Measurements from ENCODE around the gene APC. TPM values are rescaled to one million over a fixed set of nuclear protein-coding genes. Genes with fewer than 3 reads are reported as not detected.

The APC gene
- polyA plus RNA-seq, 1 experiment = 25.7 TPM

DNA sequence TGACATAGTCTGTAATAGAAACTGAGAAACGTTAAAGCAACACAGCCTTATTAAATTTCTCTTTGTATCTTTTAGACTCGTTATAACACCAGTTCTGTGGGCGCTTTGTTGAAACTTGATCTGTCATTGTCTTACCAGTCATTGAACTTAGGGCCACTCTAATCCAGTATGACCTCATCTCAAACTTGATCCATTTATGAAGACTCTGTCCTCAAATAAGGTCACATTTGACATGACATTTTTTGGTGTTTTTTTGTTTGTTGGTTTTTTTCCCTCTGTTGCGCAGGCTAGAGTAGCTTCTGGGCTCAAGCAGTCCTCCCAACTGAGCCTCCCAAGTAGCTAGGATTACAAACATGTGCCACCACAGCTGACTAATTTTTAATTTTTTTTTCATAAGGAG, 5.9 kb downstream of the APC start:
- ChIA-PET CTCF (interaction anchor here (0.8 kb wide), 1 partner anchor 193 kb away, joined by 3 read pairs; no protein-coding TSS in a partner anchor), POLR2A (no interaction called here)
- Histone ChIP-seq H3K27me3 (ENCODE audit: control insufficient read depth, insufficient read depth, low read length) (no peaks in the 10 kb centered on the region), H3K27ac (ENCODE audit: low read depth, low read length) (no peak overlapping the region), H3K9me3 (ENCODE audit: control insufficient read depth, insufficient read depth, low read length) (no peaks in the 10 kb centered on the region), H3K4me3 (ENCODE audit: low read depth, low read length) (no peak overlapping the region)
- TF ChIP-seq, protein P1, sequence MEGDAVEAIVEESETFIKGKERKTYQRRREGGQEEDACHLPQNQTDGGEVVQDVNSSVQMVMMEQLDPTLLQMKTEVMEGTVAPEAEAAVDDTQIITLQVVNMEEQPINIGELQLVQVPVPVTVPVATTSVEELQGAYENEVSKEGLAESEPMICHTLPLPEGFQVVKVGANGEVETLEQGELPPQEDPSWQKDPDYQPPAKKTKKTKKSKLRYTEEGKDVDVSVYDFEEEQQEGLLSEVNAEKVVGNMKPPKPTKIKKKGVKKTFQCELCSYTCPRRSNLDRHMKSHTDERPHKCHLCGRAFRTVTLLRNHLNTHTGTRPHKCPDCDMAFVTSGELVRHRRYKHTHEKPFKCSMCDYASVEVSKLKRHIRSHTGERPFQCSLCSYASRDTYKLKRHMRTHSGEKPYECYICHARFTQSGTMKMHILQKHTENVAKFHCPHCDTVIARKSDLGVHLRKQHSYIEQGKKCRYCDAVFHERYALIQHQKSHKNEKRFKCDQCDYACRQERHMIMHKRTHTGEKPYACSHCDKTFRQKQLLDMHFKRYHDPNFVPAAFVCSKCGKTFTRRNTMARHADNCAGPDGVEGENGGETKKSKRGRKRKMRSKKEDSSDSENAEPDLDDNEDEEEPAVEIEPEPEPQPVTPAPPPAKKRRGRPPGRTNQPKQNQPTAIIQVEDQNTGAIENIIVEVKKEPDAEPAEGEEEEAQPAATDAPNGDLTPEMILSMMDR (IDR thresholded peaks at IDR 0.05; ENCODE audit: low read depth, low read length) = no peak
- DNase-seq (ENCODE audit: low read depth, low spot score) = no peak

DNA sequence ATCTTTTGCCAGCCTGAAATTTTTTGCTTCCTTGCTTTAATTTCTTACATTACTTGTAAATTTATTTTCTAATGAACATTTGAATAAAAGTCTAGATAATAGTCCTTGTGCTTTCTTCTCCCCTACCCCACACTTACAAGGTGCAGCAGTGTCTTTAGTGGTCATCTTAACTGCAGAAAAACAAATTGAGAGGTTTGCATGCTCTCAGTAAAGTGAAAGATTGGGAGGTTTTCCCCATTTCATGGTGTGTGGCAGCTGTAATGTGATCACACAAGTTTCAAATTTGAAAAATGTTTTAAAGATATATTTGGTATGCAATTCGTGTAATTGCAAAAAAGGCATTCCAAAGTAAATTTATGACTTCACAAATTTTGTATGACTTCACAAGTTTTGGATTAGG, 14.7 kb downstream of the APC start:
- H3K27ac ChIP-seq (ENCODE audit: low read depth, low read length) = no peak overlapping the region
- POLR2A ChIA-PET = no interaction called here
- TF ChIP-seq, protein P1 (IDR thresholded peaks at IDR 0.05; ENCODE audit: low read depth, low read length) = no peak
- no peaks in the 10 kb centered on the region for H3K9me3 ChIP-seq (ENCODE audit: control insufficient read depth, insufficient read depth, low read length)
- CTCF ChIA-PET = interaction anchor here (1.5 kb wide), 1 partner anchor 200 kb away, joined by 3 read pairs; no protein-coding TSS in a partner anchor
- no peaks in the 10 kb centered on the region for H3K27me3 ChIP-seq (ENCODE audit: control insufficient read depth, insufficient read depth, low read length)
- no peak overlapping the region for H3K4me3 ChIP-seq (ENCODE audit: low read depth, low read length)
- DNase-seq (ENCODE audit: low read depth, low spot score) = no peak

DNA sequence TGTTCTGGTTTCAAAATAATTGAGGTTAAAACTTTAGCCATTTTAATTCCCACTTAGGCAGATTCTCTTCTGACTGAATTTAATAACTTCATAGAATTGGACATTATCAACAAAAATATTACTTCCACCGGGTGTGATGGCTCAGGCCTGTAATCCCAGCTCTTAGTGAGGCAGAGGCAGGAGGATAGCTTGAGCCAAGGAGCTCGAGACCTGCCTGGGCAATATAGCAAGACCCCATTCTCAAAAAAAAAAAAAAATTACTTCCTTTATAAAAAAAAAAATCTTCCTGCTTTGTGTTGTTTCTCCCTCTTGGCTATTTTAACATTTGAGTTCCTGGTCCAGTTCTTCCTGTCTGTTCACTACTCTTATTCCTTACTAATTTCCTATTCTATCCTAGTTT, 18.0 kb downstream of the APC start:
- POLR2A ChIA-PET = no interaction called here
- no peaks in the 10 kb centered on the region for H3K27me3 ChIP-seq (ENCODE audit: control insufficient read depth, insufficient read depth, low read length)
- H3K9me3 ChIP-seq (ENCODE audit: control insufficient read depth, insufficient read depth, low read length) = no peaks in the 10 kb centered on the region
- TF ChIP-seq, protein P1 (IDR thresholded peaks at IDR 0.05; ENCODE audit: low read depth, low read length) = no peak
- CTCF ChIA-PET = interaction anchor here (0.6 to 7.7 kb wide), 6 partner anchors 9 to 263 kb away, joined by 3 to 334 read pairs (median 4); no protein-coding TSS in a partner anchor
- no peak overlapping the region for H3K4me3 ChIP-seq (ENCODE audit: low read depth, low read length)
- H3K27ac ChIP-seq (ENCODE audit: low read depth, low read length) = no peak overlapping the region
- DNase-seq (ENCODE audit: low read depth, low spot score) = no peak

DNA sequence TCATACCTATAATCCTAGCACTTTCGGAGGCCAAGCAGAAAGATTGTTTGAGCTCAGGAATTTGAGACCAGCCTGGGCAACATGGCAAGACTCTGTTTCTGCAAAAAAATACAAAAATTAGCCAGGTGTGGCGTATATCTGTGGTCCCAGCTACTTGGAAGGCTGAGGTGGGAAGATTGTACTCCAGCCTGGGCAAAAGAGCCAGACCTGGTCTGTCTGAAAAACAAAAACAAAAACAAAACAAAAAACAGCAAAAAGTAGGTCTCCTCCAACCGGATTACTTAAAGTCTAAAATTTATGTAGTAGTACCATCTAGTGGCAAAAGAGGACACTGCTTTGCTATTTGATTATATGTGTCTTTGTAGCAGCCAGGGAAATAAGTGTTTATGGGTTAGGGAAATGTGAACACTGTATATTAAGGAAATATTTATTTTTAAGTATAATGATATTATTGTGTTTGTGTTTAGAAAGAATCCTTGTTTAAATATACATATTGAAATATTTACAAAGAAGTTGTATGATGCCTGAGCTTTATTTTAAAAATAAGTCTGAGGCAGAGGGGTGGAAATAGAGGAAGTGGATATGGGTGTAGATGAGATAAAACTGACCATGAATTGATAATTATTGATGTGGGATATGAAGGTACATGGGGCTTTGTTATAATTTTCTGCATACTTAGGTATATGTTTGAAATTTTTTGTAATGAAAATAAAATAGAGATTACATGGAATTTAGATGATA, 20.0 kb downstream of the APC start:
- TF ChIP-seq, protein P1 (IDR thresholded peaks at IDR 0.05; ENCODE audit: low read depth, low read length) = peak; percentile 74
- no peaks in the 10 kb centered on the region for H3K27me3 ChIP-seq (ENCODE audit: control insufficient read depth, insufficient read depth, low read length)
- H3K9me3 ChIP-seq (ENCODE audit: control insufficient read depth, insufficient read depth, low read length) = no peaks in the 10 kb centered on the region
- no peak for DNase-seq (ENCODE audit: low read depth, low spot score)
- H3K4me3 ChIP-seq (ENCODE audit: low read depth, low read length) = no peak overlapping the region
- ChIA-PET CTCF (interaction anchor here (0.6 to 7.7 kb wide), 40 partner anchors 9 to 855 kb away, joined by 3 to 334 read pairs (median 5); no protein-coding TSS in a partner anchor), POLR2A (no interaction called here)
- no peak overlapping the region for H3K27ac ChIP-seq (ENCODE audit: low read depth, low read length)

DNA sequence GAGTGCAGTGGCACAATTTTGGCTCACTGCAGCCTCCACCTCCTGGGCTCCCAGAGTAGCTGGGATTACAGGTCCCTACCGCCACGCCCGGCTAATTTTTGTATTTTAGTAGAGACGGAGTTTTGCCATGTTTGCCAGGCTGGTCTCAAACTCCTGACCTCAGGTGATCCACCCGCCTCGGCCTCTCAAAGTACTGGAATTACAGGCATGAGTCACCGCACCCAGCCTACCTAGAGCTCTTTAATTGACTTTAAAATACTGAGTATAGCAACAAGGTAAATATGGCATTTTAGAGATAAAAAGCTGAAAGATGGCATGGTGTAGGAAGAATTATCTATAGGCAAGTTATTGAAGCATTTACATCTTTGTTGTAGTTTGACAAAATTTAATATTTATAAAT, 21.0 kb downstream of the APC start:
- no peak for DNase-seq (ENCODE audit: low read depth, low spot score)
- no peaks in the 10 kb centered on the region for H3K9me3 ChIP-seq (ENCODE audit: control insufficient read depth, insufficient read depth, low read length)
- no peaks in the 10 kb centered on the region for H3K27me3 ChIP-seq (ENCODE audit: control insufficient read depth, insufficient read depth, low read length)
- no peak overlapping the region for H3K27ac ChIP-seq (ENCODE audit: low read depth, low read length)
- ChIA-PET POLR2A (no interaction called here), CTCF (interaction anchor here (0.5 to 7.7 kb wide), 12 partner anchors 10 to 854 kb away, joined by 3 to 334 read pairs (median 10); no protein-coding TSS in a partner anchor)
- no peak overlapping the region for H3K4me3 ChIP-seq (ENCODE audit: low read depth, low read length)
- TF ChIP-seq, protein P1 (IDR thresholded peaks at IDR 0.05; ENCODE audit: low read depth, low read length) = no peak
